ENCODE results near the gene FERMT1.

- no peak for TF ChIP-seq EZH2 (IDR thresholded peaks at IDR 0.05; ENCODE audit: low read depth, unreplicated experiment)
- TF ChIP-seq CTCF (conservative IDR thresholded peaks at IDR 0.05; ENCODE audit: low read depth in 2 of 2), result no peak
Observed at GRCh38 chr20:6122873-6123648, at the start of gene FERMT1.

Measured in GM23338 (cell line).